MCF 10A (cell line): Measurements from ENCODE around the gene MMP23B. TPM values are rescaled to one million over a fixed set of nuclear protein-coding genes. Genes with fewer than 3 reads are reported as not detected.
"Not testable (repeated sequence)": the region's sequence is repeated elsewhere in the genome, so short reads cannot be mapped to it uniquely, and the experiment has no call there.

Experiments
- BruUV-seq: library from RNA; stranded (reverse); fragments of 400-500 nt; replicated peaks from 2 replicates; lab custom pipeline; 2021; lab: Mats Ljungman, UMichigan
- CTCF ChIA-PET: fragments of 300-600 bp; sonication (Branson Sonifier 250); formaldehyde crosslinking; extraction: SDS; loops from one replicate; lab custom pipeline; 2021; ENCODE audit warnings: antibody characterized with exemption, inconsistent platforms; lab: Yijun Ruan, JAX
- POLR2A ChIA-PET: fragments of 300-600, 350-650 bp; sonication (Branson Sonifier 250); formaldehyde crosslinking; extraction: SDS; loops from one replicate; lab custom pipeline; 2020; ENCODE audit warnings: antibody characterized with exemption, inconsistent platforms; lab: Yijun Ruan, JAX
- DNase-seq: peaks from one replicate; pipeline ENCODE4 v3.0.0-alpha.2; 2018; ENCODE audit not compliant: unreplicated experiment
- H3K27ac Mint-ChIP-seq: one replicate; pipeline ENCODE4 v1.8.0; 2022; ENCODE audit warnings: mild to moderate bottlenecking, low read depth, mixed read lengths; ENCODE audit not compliant: unreplicated experiment
- H3K27me3 Mint-ChIP-seq: one replicate; pipeline ENCODE4 v1.8.0; 2022; ENCODE audit warnings: mixed read lengths; ENCODE audit not compliant: insufficient read depth, unreplicated experiment
- H3K36me3 Mint-ChIP-seq: one replicate; pipeline ENCODE4 v1.8.0; 2022; ENCODE audit warnings: mild to moderate bottlenecking, moderate library complexity, mixed read lengths; ENCODE audit not compliant: insufficient read depth, unreplicated experiment
- H3K4me1 Mint-ChIP-seq: one replicate; pipeline ENCODE4 v1.8.0; 2022; ENCODE audit warnings: mixed read lengths; ENCODE audit not compliant: insufficient read depth, unreplicated experiment
- H3K4me3 Mint-ChIP-seq: one replicate; pipeline ENCODE4 v1.8.0; 2022; ENCODE audit warnings: mild to moderate bottlenecking, moderate library complexity, mixed read lengths; ENCODE audit not compliant: unreplicated experiment
- H3K9me3 Mint-ChIP-seq: one replicate; pipeline ENCODE4 v1.8.0; 2022; ENCODE audit warnings: mixed read lengths; ENCODE audit not compliant: unreplicated experiment
- CTCF ChIP-seq: fragments of 200-600 bp; IDR thresholded peaks from one replicate; pipeline ENCODE4 v1.8.0; 2022; ENCODE audit warnings: antibody characterized with exemption, mild to moderate bottlenecking; ENCODE audit not compliant: unreplicated experiment
- intact Hi-C: fragments of 100-400 bp; cut with micrococcal nuclease; formaldehyde crosslinking; loops from 2 replicates; pipeline ENCODE4 v1.14.1; 2022
- total RNA-seq: library from RNA; stranded (reverse); gene quantifications from 2 replicates; pipeline ENCODE4 v1.2.3, GENCODE V29; 2022

The MMP23B gene
- total RNA-seq, 1 experiment from 2014 or later = 1.7 TPM

GRCh38 chr1:1630965-1631781 lies 800 bp upstream of the MMP23B start:
- H3K9me3 Mint-ChIP-seq = no peaks in the 10 kb centered on the region
- H3K36me3 Mint-ChIP-seq = no peaks in the 10 kb centered on the region
- intact Hi-C loops = no loop called here
- TF ChIP-seq CTCF = no peak
- POLR2A ChIA-PET = interaction anchor here (0.6 kb wide), 1 partner anchor 174 kb away, joined by 5 read pairs; no protein-coding TSS in a partner anchor
- CTCF ChIA-PET = no interaction called here
- H3K27ac Mint-ChIP-seq = no peak overlapping the region
- no peaks in the 10 kb centered on the region for H3K27me3 Mint-ChIP-seq
- BruUV-seq = no TSS peak
- no peaks in the 10 kb centered on the region for H3K4me1 Mint-ChIP-seq
- H3K4me3 Mint-ChIP-seq = no peak overlapping the region
- no peak for DNase-seq

- H3K27me3 Mint-ChIP-seq, DNase-seq, H3K36me3 Mint-ChIP-seq, intact Hi-C loops, BruUV-seq, H3K27ac Mint-ChIP-seq, H3K4me1 Mint-ChIP-seq, H3K9me3 Mint-ChIP-seq, H3K4me3 Mint-ChIP-seq, CTCF ChIA-PET, POLR2A ChIA-PET: not testable (repeated sequence)
Measured at GRCh38 chr1:1633409-1633808, 1.4 kb downstream of the MMP23B start.

- H3K27me3 Mint-ChIP-seq, H3K9me3 Mint-ChIP-seq, H3K4me3 Mint-ChIP-seq, H3K4me1 Mint-ChIP-seq, CTCF ChIA-PET, intact Hi-C loops, H3K27ac Mint-ChIP-seq, POLR2A ChIA-PET, H3K36me3 Mint-ChIP-seq, BruUV-seq, DNase-seq: not testable (repeated sequence)
Measured at GRCh38 chr1:1634613-1635012, 2.6 kb downstream of the MMP23B start.

- CTCF ChIA-PET, DNase-seq, H3K36me3 Mint-ChIP-seq, POLR2A ChIA-PET, H3K4me1 Mint-ChIP-seq, H3K9me3 Mint-ChIP-seq, H3K27ac Mint-ChIP-seq, intact Hi-C loops, BruUV-seq, H3K4me3 Mint-ChIP-seq, H3K27me3 Mint-ChIP-seq: not testable (repeated sequence)
Measured at GRCh38 chr1:1636621-1637478, 4.9 kb downstream of the MMP23B start.

- CTCF ChIA-PET, BruUV-seq, H3K27me3 Mint-ChIP-seq, H3K36me3 Mint-ChIP-seq, H3K9me3 Mint-ChIP-seq, H3K4me3 Mint-ChIP-seq, POLR2A ChIA-PET, H3K4me1 Mint-ChIP-seq, H3K27ac Mint-ChIP-seq, DNase-seq, intact Hi-C loops: not testable (repeated sequence)
Measured at GRCh38 chr1:1637479-1637875, 5.5 kb downstream of the MMP23B start.

- CTCF ChIA-PET, H3K4me1 Mint-ChIP-seq, H3K36me3 Mint-ChIP-seq, H3K27ac Mint-ChIP-seq, DNase-seq, POLR2A ChIA-PET, intact Hi-C loops, H3K9me3 Mint-ChIP-seq, H3K4me3 Mint-ChIP-seq, H3K27me3 Mint-ChIP-seq, BruUV-seq: not testable (repeated sequence)
Measured at GRCh38 chr1:1638528-1638927, 6.6 kb downstream of the MMP23B start.

GRCh38 chr1:1639368-1639767 lies 7.4 kb downstream of the MMP23B start:
- CTCF ChIA-PET, H3K27me3 Mint-ChIP-seq, H3K4me3 Mint-ChIP-seq, H3K27ac Mint-ChIP-seq, H3K4me1 Mint-ChIP-seq, POLR2A ChIA-PET, H3K36me3 Mint-ChIP-seq, DNase-seq, intact Hi-C loops, H3K9me3 Mint-ChIP-seq, BruUV-seq: not testable (repeated sequence)

GRCh38 chr1:1640081-1640480 lies 8.1 kb downstream of the MMP23B start:
- H3K4me1 Mint-ChIP-seq, CTCF ChIA-PET, intact Hi-C loops, H3K9me3 Mint-ChIP-seq, DNase-seq, H3K4me3 Mint-ChIP-seq, H3K36me3 Mint-ChIP-seq, POLR2A ChIA-PET, BruUV-seq, H3K27me3 Mint-ChIP-seq, H3K27ac Mint-ChIP-seq: not testable (repeated sequence)
